H1 (cell line): Measurements from ENCODE around the gene CFP. TPM values are rescaled to one million over a fixed set of nuclear protein-coding genes. Genes with fewer than 3 reads are reported as not detected.

Experiments
- CTCF ChIP-seq, 3 experiments: IDR thresholded peaks; 1 replicate in 2 of 3; 2 replicates in 1 of 3; pipeline versions ENCODE4 v1.5.1 to v1.6.1; 2011; ENCODE audit warnings: low read length in 3 of 3, mild to moderate bottlenecking in 3 of 3, inconsistent platforms in 2 of 3, low read depth in 1 of 3, moderate library complexity in 1 of 3; ENCODE audit not compliant: insufficient read depth in 1 of 3; ENCODE audit errors: control extremely low read depth in 1 of 3
- SP2 ChIP-seq: IDR thresholded peaks from 2 replicates; pipeline ENCODE4 v1.6.1; 2012; ENCODE audit warnings: mild to moderate bottlenecking, low read length, inconsistent platforms
- polyA plus RNA-seq, 7 experiments: library from polyadenylated mRNA; depleted of rRNA in 3 of 7; stranded (reverse) in 5 of 7; unstranded in 2 of 7; fragments of >200 nt in 5 of 7; fragments of 200-250 nt in 2 of 7; gene quantifications; 1 replicate in 5 of 7; 2 replicates in 1 of 7; 4 replicates in 1 of 7; pipeline versions ENCODE4 v1.2.1 to v1.2.3, GENCODE V29; 2011 to 2013; ENCODE audit warnings: missing spikeins in 2 of 7, mixed read lengths in 2 of 7
- total RNA-seq: library from RNA; stranded (reverse); fragmentation: NEBNext Ultra II Directional; extraction: Animal tissue kit (Norgen Biotek cat#: 25700); gene quantifications from 2 replicates; pipeline ENCODE4 v1.2.1, GENCODE V29; 2021

CFP gene
- total and polyA plus RNA-seq, 2 of the 8 experiments (the other 6 are each of a cell fraction or from before 2014, with no cell fraction given) = 0.76 to 2.2 TPM

GRCh38 chrX:47620303-47620685, 9.4 kb downstream of the CFP start (continued):
- no peak for TF ChIP-seq CTCF (IDR thresholded peaks at IDR 0.05; ENCODE audit: control extremely low read depth in 1 of 3, insufficient read depth in 1 of 3, low read depth in 1 of 3, low read length in 3 of 3)
- no peak for TF ChIP-seq SP2
